ENCODE results near the gene PHACTR3. TPM values are rescaled to one million over a fixed set of nuclear protein-coding genes. Genes with fewer than 3 reads are reported as not detected.

PHACTR3 gene
- total and polyA plus RNA-seq, 2 donors (not counting 1 experiment from before 2014, with no cell fraction given) = not detected

DNA sequence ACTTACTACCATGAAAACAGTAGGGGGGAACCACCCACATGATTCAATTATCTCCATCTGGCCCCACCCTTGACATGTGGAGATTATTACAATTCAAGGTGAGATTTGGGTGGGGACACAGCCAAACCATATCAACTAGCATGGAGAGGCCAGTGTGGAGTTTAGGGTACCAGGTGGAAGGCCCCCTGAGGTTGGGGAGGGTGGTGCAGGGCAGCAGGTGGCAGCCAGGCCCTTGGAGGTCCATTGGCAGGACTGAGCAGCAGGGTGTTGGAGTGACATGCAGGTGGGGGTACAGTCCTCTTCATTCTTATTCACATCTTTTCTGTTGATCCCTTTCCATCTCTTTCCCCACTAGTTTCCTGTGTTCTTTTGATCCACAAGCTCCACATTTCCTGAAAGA lies 42.9 kb downstream of the PHACTR3 start:
- H4K20me1 ChIP-seq (ENCODE audit: control insufficient read depth, extremely low read depth, insufficient read depth, low read length) = no peaks in the 10 kb centered on the region
- no peak overlapping the region for H3K4me2 ChIP-seq (ENCODE audit: extremely low read depth, insufficient read depth, low read length)
- H2AFZ ChIP-seq (ENCODE audit: low read length) = no peak overlapping the region
- H3K79me2 ChIP-seq (ENCODE audit: control insufficient read depth, insufficient read depth, low read length) = no peaks in the 10 kb centered on the region
- no peak for DNase-seq (ENCODE audit: low read depth in 2 of 2)
- TF ChIP-seq EZH2 (IDR thresholded peaks at IDR 0.05; ENCODE audit: low read length, missing control alignments) (no peak), CTCF (conservative IDR thresholded peaks at IDR 0.05 in 1 of 2, IDR thresholded peaks at IDR 0.05 in 1 of 2; ENCODE audit: low read depth in 1 of 2, low read length in 2 of 2) (no peak)
- H3K4me3 ChIP-seq (replicated peaks in 1 of 4; ENCODE audit: control extremely low read depth in 1 of 4, insufficient read depth in 1 of 4, low read depth in 3 of 4, low read length in 4 of 4) = no peak overlapping the region
- no peak overlapping the region for H3K27ac ChIP-seq (ENCODE audit: insufficient read depth, low read length)
- no peak overlapping the region for H3K9ac ChIP-seq (ENCODE audit: insufficient read depth, low read length)
- H3K4me1 ChIP-seq (ENCODE audit: control insufficient read depth, extremely low read depth, insufficient read depth, low read length) = no peaks in the 10 kb centered on the region
- H3K36me3 ChIP-seq (ENCODE audit: control insufficient read depth, insufficient read depth, low read length) = no peaks in the 10 kb centered on the region
- no peaks in the 10 kb centered on the region for H3K27me3 ChIP-seq (ENCODE audit: control insufficient read depth, insufficient read depth, low read length)
- no peaks in the 10 kb centered on the region for H3K9me3 ChIP-seq (ENCODE audit: control insufficient read depth, insufficient read depth, low read depth, low read length)

DNA sequence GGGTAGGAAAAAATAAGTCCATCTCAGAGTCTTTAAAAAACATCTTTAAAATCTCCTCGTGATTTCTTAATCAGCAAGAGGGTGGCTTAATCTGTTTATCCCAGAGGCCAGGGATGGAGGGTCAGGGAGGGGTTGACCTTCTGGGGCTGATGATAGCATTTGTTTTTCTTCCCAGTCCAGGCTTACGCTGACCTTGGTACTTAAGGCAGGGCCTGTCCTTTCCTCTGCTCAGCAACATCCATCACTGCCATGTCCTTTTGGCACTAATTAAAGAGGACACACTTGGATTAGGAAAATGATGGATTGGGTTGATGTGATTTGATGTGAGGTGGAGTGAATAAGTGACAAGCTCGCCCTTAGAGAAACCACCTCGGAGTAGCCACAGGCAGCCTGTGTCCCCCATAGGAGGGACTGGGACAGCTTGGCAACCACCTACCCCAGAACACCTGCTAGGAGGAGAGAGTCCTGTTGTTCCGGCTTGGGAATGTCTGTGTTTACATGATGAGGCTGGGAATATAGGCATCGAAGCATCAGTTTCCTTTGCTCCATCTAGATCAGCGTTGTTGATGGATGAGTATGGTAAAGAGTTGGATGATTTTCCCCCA lies 44.2 kb downstream of the PHACTR3 start:
- Histone ChIP-seq H3K4me1 (ENCODE audit: control insufficient read depth, extremely low read depth, insufficient read depth, low read length) (no peaks in the 10 kb centered on the region), H3K36me3 (ENCODE audit: control insufficient read depth, insufficient read depth, low read length) (no peaks in the 10 kb centered on the region), H3K79me2 (ENCODE audit: control insufficient read depth, insufficient read depth, low read length) (no peaks in the 10 kb centered on the region), H3K27me3 (ENCODE audit: control insufficient read depth, insufficient read depth, low read length) (no peaks in the 10 kb centered on the region), H4K20me1 (ENCODE audit: control insufficient read depth, extremely low read depth, insufficient read depth, low read length) (no peaks in the 10 kb centered on the region), H3K9me3 (ENCODE audit: control insufficient read depth, insufficient read depth, low read depth, low read length) (no peaks in the 10 kb centered on the region), H3K4me2 (ENCODE audit: extremely low read depth, insufficient read depth, low read length) (no peak overlapping the region), H2AFZ (ENCODE audit: low read length) (no peak overlapping the region), H3K9ac (ENCODE audit: insufficient read depth, low read length) (no peak overlapping the region), H3K4me3 (replicated peaks in 1 of 4; ENCODE audit: control extremely low read depth in 1 of 4, insufficient read depth in 1 of 4, low read depth in 3 of 4, low read length in 4 of 4) (no peak overlapping the region), H3K27ac (ENCODE audit: insufficient read depth, low read length) (no peak overlapping the region)
- TF ChIP-seq CTCF (conservative IDR thresholded peaks at IDR 0.05 in 1 of 2, IDR thresholded peaks at IDR 0.05 in 1 of 2; ENCODE audit: low read depth in 1 of 2, low read length in 2 of 2) (no peak), EZH2 (IDR thresholded peaks at IDR 0.05; ENCODE audit: low read length, missing control alignments) (no peak)
- DNase-seq (ENCODE audit: low read depth in 2 of 2) = no peak

GRCh38 chr20:59650418-59650817 lies 46.1 kb downstream of the PHACTR3 start:
- no peak for TF ChIP-seq CTCF (conservative IDR thresholded peaks at IDR 0.05 in 1 of 2, IDR thresholded peaks at IDR 0.05 in 1 of 2; ENCODE audit: low read depth in 1 of 2, low read length in 2 of 2)
- TF ChIP-seq EZH2 (IDR thresholded peaks at IDR 0.05; ENCODE audit: low read length, missing control alignments) = no peak
- Histone ChIP-seq H3K9ac (ENCODE audit: insufficient read depth, low read length) (no peak overlapping the region), H3K4me2 (ENCODE audit: extremely low read depth, insufficient read depth, low read length) (no peak overlapping the region), H3K79me2 (ENCODE audit: control insufficient read depth, insufficient read depth, low read length) (no peaks in the 10 kb centered on the region), H4K20me1 (ENCODE audit: control insufficient read depth, extremely low read depth, insufficient read depth, low read length) (no peaks in the 10 kb centered on the region), H2AFZ (ENCODE audit: low read length) (no peak overlapping the region), H3K27me3 (ENCODE audit: control insufficient read depth, insufficient read depth, low read length) (no peaks in the 10 kb centered on the region), H3K4me1 (ENCODE audit: control insufficient read depth, extremely low read depth, insufficient read depth, low read length) (no peaks in the 10 kb centered on the region), H3K27ac (ENCODE audit: insufficient read depth, low read length) (no peak overlapping the region), H3K4me3 (replicated peaks in 1 of 4; ENCODE audit: control extremely low read depth in 1 of 4, insufficient read depth in 1 of 4, low read depth in 3 of 4, low read length in 4 of 4) (no peak overlapping the region), H3K9me3 (ENCODE audit: control insufficient read depth, insufficient read depth, low read depth, low read length) (no peaks in the 10 kb centered on the region), H3K36me3 (ENCODE audit: control insufficient read depth, insufficient read depth, low read length) (no peaks in the 10 kb centered on the region)
- DNase-seq (ENCODE audit: low read depth in 2 of 2) = no peak
